K562 (cell line): ENCODE data around the gene F11R. TPM values are rescaled to one million over a fixed set of nuclear protein-coding genes. Genes with fewer than 3 reads are reported as not detected.

ENCODE experiments used
- BMI1 ChIP-seq: fragments of 150-350 bp; IDR thresholded peaks from 2 replicates; pipeline ENCODE4 v1.6.1; 2014; ENCODE audit warnings: low read length
- MTA1 ChIP-seq: fragments of 450-650 bp; IDR thresholded peaks from 2 replicates; pipeline ENCODE4 v1.6.1; 2017; ENCODE audit warnings: borderline replicate concordance
- MYNN ChIP-seq, 2 experiments: sonication (generic); formaldehyde crosslinking in 1 of 2; IDR thresholded peaks; 2 replicates each; pipeline versions ENCODE4 v1.5.0 to v1.6.1; 2016 to 2020; ENCODE audit warnings: antibody characterized with exemption in 1 of 2, missing genetic modification reagents in 1 of 2
- NEUROD1 ChIP-seq: fragments of 150-350 bp; IDR thresholded peaks from 2 replicates; pipeline ENCODE4 v1.6.1; 2014; ENCODE audit warnings: borderline replicate concordance, low read length, low read depth; ENCODE audit not compliant: partially characterized antibody
- PHB2 ChIP-seq: fragments of 450-650 bp; IDR thresholded peaks from 2 replicates; pipeline ENCODE4 v1.6.1; 2017; ENCODE audit warnings: low read depth
- POLR3A ChIP-seq: IDR thresholded peaks from 2 replicates; pipeline ENCODE4 v1.6.1; 2011; ENCODE audit warnings: borderline replicate concordance, mild to moderate bottlenecking, moderate library complexity; ENCODE audit not compliant: insufficient read length, insufficient read depth; ENCODE audit errors: extremely low read depth
- PTTG1 ChIP-seq: fragments of 450-650 bp; IDR thresholded peaks from 2 replicates; pipeline ENCODE4 v1.6.1; 2016; ENCODE audit warnings: low read depth, mild to moderate bottlenecking, missing genetic modification characterization, missing compliant biosample characterization
- TRIM24 ChIP-seq, 2 experiments: fragments of 450-650 bp; IDR thresholded peaks; 2 replicates each; pipeline ENCODE4 v1.6.1; 2016
- XRCC3 ChIP-seq: fragments of 450-650 bp; IDR thresholded peaks from 2 replicates; pipeline ENCODE4 v1.6.1; 2017; ENCODE audit warnings: mild to moderate bottlenecking, moderate library complexity
- ZKSCAN8 ChIP-seq: fragments of 200-800 bp; sonication (Bioruptor generic); IDR thresholded peaks from 2 replicates; pipeline ENCODE4 v1.6.1; 2016; ENCODE audit warnings: missing genetic modification characterization, missing compliant biosample characterization
- ZNF507 ChIP-seq: conservative IDR thresholded peaks from 2 replicates; pipeline ENCODE4 v1.6.1; 2017; ENCODE audit warnings: missing genetic modification characterization, missing compliant biosample characterization
- ZNF766 ChIP-seq: fragments of 200-800 bp; sonication (Bioruptor generic); conservative IDR thresholded peaks from 2 replicates; pipeline ENCODE4 v1.6.1; 2016; ENCODE audit warnings: missing genetic modification characterization, missing compliant biosample characterization
- polyA plus RNA-seq, 8 experiments: library from polyadenylated mRNA; depleted of rRNA in 4 of 8; stranded (reverse) in 5 of 8; unstranded in 3 of 8; fragments of >200 nt; fragmentation: Nextera tagmentation in 2 of 8; fragmentation: Illumina TruSeq in 1 of 8; extraction: Ambion mirVana in 2 of 8; extraction: Trizol in 1 of 8; gene quantifications; 2 replicates each; pipeline versions ENCODE4 v1.2.1 to v1.2.3, GENCODE V29; 2011 to 2014; ENCODE audit warnings: inconsistent platforms in 1 of 8, missing spikeins in 1 of 8
- total RNA-seq, 7 experiments: library from RNA; depleted of rRNA in 6 of 7; stranded (reverse); fragments of >200 nt in 6 of 7; fragmentation: Illumina TruSeq in 2 of 7; extraction: Trizol in 2 of 7; gene quantifications; 2 replicates each; pipeline versions ENCODE4 v1.2.1 to v1.2.3, GENCODE V29; 2011 to 2021; ENCODE audit warnings: low replicate concordance in 1 of 7
- TF ChIP-seq, protein P1 (sequence below), 2 experiments: fragments of 450-650 bp; IDR thresholded peaks; 2 replicates each; pipeline ENCODE4 v1.6.1; 2016; ENCODE audit warnings: mild to moderate bottlenecking in 2 of 2, borderline replicate concordance in 1 of 2, low read depth in 1 of 2, moderate library complexity in 1 of 2
- TF ChIP-seq, protein P2 (sequence below): fragments of 250-450 bp; sonication (Bioruptor Pico); IDR thresholded peaks from 2 replicates; pipeline ENCODE4 v1.8.0; 2021; ENCODE audit warnings: mild to moderate bottlenecking, moderate library complexity
- TF ChIP-seq, protein P3 (sequence below): sonication (generic); formaldehyde crosslinking; IDR thresholded peaks from 2 replicates; pipeline ENCODE4 v1.8.0; 2022; ENCODE audit warnings: mild to moderate bottlenecking, missing genetic modification reagents, borderline replicate concordance

F11R gene
- total and polyA plus RNA-seq, 9 of the 15 experiments (the other 6 are each of a cell fraction or from before 2014, with no cell fraction given): 27.4 to 187 (median 52.5) TPM

- TF ChIP-seq, protein P1, sequence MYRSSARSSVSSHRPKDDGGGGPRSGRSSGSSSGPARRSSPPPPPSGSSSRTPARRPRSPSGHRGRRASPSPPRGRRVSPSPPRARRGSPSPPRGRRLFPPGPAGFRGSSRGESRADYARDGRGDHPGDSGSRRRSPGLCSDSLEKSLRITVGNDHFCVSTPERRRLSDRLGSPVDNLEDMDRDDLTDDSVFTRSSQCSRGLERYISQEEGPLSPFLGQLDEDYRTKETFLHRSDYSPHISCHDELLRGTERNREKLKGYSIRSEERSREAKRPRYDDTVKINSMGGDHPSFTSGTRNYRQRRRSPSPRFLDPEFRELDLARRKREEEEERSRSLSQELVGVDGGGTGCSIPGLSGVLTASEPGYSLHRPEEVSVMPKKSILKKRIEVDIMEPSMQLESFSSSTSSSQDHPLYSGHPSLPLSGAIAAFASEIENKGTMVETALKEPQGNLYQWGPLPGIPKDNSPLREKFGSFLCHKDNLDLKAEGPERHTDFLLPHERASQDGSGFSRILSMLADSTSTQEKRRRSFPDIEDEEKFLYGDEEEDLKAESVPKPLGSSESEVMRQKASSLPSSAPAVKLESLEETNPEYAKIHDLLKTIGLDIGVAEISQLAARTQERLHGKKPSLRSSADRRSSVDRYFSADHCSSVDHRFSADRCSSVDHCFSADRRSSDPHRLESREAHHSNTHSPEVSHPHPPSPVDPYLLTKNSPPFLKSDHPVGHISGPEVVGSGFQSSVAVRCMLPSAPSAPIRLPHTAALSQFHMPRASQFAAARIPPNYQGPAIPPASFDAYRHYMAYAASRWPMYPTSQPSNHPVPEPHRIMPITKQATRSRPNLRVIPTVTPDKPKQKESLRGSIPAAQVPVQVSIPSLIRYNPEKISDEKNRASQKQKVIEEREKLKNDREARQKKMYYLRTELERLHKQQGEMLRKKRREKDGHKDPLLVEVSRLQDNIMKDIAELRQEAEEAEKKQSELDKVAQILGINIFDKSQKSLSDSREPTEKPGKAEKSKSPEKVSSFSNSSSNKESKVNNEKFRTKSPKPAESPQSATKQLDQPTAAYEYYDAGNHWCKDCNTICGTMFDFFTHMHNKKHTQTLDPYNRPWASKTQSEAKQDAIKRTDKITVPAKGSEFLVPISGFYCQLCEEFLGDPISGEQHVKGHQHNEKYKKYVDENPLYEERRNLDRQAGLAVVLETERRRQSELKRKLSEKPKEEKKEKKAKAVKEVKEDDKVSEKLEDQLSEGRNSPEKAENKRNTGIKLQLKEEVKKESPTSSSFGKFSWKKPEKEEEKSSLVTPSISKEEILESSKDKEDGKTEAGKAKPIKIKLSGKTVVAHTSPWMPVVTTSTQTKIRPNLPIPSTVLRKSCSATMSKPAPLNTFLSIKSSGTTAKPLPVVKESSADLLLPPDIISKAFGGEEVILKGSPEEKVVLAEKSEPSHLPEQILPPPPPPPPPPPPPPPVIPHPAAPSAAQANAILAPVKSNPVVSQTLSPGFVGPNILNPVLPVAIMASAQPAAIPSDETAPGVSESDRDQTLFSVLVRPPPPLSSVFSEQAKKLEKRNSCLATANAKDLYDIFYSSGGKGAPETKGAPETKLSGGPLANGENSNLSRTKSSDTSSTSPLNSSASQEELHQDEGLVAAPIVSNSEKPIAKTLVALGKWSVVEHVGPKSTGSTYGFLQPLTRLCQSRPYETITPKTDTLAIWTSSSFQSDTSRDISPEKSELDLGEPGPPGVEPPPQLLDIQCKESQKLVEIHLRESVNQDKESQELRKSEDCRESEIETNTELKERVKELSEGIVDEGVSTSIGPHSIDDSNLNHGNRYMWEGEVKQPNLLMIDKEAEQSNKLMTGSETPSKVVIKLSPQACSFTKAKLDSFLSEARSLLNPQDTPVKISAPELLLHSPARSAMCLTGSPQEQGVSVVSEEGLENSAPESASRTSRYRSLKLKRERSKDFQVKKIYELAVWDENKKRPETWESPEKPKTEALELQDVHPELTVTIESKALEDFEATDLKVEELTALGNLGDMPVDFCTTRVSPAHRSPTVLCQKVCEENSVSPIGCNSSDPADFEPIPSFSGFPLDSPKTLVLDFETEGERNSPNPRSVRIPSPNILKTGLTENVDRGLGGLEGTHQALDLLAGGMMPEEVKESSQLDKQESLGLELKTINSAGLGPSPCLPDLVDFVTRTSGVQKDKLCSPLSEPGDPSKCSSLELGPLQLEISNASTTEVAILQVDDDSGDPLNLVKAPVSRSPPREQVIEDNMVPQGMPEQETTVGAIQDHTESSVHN (IDR thresholded peaks at IDR 0.05; ENCODE audit: borderline replicate concordance in 1 of 2, low read depth in 1 of 2): peak in 1 of 2 experiments; percentile 69; a peak in 2 of 4 replicates
- TF ChIP-seq TRIM24 (IDR thresholded peaks at IDR 0.05): peak; percentile 89 to 93
- TF ChIP-seq XRCC3: no peak
- TF ChIP-seq ZNF766 (CRISPR knock-in tag): peak; percentile 78
- peak; percentile 68; the same call in 1 of the 2 replicates for TF ChIP-seq ZKSCAN8
- peak; percentile 79 for TF ChIP-seq NEUROD1
- no peak for TF ChIP-seq POLR3A
- no peak for TF ChIP-seq PTTG1
- TF ChIP-seq MYNN (IDR thresholded peaks at IDR 0.05): peak; percentile 97
- no peak for TF ChIP-seq MYNN (CRISPR knock-in tag; IDR thresholded peaks at IDR 0.05)
- no peak for TF ChIP-seq PHB2
- no peak for TF ChIP-seq BMI1
- TF ChIP-seq, protein P2, sequence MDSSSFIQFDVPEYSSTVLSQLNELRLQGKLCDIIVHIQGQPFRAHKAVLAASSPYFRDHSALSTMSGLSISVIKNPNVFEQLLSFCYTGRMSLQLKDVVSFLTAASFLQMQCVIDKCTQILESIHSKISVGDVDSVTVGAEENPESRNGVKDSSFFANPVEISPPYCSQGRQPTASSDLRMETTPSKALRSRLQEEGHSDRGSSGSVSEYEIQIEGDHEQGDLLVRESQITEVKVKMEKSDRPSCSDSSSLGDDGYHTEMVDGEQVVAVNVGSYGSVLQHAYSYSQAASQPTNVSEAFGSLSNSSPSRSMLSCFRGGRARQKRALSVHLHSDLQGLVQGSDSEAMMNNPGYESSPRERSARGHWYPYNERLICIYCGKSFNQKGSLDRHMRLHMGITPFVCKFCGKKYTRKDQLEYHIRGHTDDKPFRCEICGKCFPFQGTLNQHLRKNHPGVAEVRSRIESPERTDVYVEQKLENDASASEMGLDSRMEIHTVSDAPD: no peak; the same call in 1 of the 2 replicates
- TF ChIP-seq, protein P3, sequence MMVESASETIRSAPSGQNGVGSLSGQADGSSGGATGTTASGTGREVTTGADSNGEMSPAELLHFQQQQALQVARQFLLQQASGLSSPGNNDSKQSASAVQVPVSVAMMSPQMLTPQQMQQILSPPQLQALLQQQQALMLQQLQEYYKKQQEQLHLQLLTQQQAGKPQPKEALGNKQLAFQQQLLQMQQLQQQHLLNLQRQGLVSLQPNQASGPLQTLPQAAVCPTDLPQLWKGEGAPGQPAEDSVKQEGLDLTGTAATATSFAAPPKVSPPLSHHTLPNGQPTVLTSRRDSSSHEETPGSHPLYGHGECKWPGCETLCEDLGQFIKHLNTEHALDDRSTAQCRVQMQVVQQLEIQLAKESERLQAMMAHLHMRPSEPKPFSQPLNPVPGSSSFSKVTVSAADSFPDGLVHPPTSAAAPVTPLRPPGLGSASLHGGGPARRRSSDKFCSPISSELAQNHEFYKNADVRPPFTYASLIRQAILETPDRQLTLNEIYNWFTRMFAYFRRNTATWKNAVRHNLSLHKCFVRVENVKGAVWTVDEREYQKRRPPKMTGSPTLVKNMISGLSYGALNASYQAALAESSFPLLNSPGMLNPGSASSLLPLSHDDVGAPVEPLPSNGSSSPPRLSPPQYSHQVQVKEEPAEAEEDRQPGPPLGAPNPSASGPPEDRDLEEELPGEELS (CRISPR knock-in tag): no peak
- no peak for TF ChIP-seq ZNF507 (tag)
- TF ChIP-seq MTA1: peak; percentile 67
These were observed 7.3 kb downstream of the F11R start (continued) for GRCh38 chr1:161013488-161014230.
